Measurements from ENCODE around the gene TIMM17A. TPM values are rescaled to one million over a fixed set of nuclear protein-coding genes. Genes with fewer than 3 reads are reported as not detected.

The TIMM17A gene
- total RNA-seq, 3 donors from 2014 or later (not counting 1 experiment from before 2014, with no cell fraction given), result 48.7 to 53.9 (median 51.8) TPM

DNA sequence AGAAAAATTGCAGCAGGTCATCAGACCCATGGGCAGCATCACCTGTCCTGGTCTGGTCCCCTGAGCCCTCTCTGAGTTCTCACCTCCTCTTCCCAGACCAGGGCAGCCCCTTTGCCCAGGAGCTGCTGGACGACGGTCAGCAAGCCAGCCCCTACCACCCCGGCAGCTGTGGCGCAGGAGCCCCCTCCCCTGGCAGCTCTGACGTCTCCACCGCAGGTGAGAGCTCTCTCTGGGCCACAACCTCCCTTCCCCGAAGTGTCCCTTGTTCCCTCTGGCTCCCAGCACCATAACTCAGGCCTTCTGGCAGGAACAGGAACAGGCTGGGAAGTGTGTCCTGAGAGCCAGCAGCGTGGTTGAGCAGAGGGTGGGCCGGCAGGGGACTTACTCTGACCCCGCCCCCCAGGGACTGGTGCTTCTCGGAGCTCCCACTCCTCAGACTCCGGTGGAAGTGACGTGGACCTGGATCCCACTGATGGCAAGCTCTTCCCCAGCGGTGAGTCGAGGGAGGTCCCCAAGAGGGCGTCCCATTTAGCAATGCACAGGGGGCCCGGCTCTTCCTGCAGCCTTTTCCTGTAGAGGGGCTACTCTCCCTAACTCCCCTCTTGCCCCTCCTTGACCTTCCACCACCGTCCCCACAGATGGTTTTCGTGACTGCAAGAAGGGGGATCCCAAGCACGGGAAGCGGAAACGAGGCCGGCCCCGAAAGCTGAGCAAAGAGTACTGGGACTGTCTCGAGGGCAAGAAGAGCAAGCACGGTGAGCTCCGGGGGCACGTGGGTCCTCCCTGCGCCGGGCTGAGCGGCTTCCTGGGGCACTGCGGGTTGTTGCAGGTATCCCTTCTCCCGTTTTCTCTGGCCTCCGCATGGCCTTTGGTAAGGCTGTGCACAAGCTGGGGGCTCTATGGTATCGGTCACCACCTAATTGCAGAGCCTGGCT is 57.5 kb downstream of the TIMM17A start:
- Mint-ChIP-seq H3K27ac (no peak overlapping the region), H3K4me3 (no peak overlapping the region), H3K27me3 (ENCODE audit: low read depth in 2 of 2) (peaks cover 0 to 3% of the 10 kb centered on the region in 2 donors), H3K36me3 (no peaks in the 10 kb centered on the region), H3K4me1 (peaks cover 6 to 12% of the 10 kb centered on the region in 2 donors), H3K9me3 (no peaks in the 10 kb centered on the region)
- Histone ChIP-seq H3K27me3 (ENCODE audit: control insufficient read depth, insufficient read depth, low read length) (no peaks in the 10 kb centered on the region), H3K4me1 (ENCODE audit: control insufficient read depth, insufficient read depth, low read length) (peaks cover 4% of the 10 kb centered on the region), H3K9me3 (ENCODE audit: control insufficient read depth, insufficient read depth, low read length) (no peaks in the 10 kb centered on the region), H3K27ac (ENCODE audit: low read length) (no peak overlapping the region), H3K4me3 (ENCODE audit: low read length) (no peak overlapping the region), H3K36me3 (ENCODE audit: control insufficient read depth, insufficient read depth, low read length) (no peaks in the 10 kb centered on the region)
- DNase-seq, result no peak
- TF ChIP-seq, protein P1, sequence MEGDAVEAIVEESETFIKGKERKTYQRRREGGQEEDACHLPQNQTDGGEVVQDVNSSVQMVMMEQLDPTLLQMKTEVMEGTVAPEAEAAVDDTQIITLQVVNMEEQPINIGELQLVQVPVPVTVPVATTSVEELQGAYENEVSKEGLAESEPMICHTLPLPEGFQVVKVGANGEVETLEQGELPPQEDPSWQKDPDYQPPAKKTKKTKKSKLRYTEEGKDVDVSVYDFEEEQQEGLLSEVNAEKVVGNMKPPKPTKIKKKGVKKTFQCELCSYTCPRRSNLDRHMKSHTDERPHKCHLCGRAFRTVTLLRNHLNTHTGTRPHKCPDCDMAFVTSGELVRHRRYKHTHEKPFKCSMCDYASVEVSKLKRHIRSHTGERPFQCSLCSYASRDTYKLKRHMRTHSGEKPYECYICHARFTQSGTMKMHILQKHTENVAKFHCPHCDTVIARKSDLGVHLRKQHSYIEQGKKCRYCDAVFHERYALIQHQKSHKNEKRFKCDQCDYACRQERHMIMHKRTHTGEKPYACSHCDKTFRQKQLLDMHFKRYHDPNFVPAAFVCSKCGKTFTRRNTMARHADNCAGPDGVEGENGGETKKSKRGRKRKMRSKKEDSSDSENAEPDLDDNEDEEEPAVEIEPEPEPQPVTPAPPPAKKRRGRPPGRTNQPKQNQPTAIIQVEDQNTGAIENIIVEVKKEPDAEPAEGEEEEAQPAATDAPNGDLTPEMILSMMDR (IDR thresholded peaks at IDR 0.05), result no peak
- intact Hi-C loops (cut with micrococcal nuclease), result loop anchor here (10.0 kb wide), 1 partner anchor 122 kb away; no protein-coding TSS in a partner anchor
- ATAC-seq, result no peak
- WGBS (ENCODE audit: insufficient coverage), result 84% methylated on average over 35 of the region's 35 CpGs

DNA sequence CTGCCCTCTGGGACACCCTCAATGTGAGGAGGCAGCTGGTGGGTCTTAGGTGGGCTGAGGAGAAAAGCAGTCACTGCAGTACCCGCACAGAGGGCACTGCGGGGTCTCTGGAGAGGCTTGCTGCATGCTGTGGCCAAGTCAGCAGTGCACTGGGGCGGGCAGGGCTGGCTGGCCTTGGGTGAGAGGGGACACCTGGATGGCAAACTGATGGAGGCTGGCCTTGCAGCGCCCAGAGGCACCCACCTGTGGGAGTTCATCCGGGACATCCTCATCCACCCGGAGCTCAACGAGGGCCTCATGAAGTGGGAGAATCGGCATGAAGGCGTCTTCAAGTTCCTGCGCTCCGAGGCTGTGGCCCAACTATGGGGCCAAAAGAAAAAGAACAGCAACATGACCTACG is 58.3 kb downstream of the TIMM17A start:
- no peak overlapping the region for H3K4me3 Mint-ChIP-seq
- no peak overlapping the region for H3K27ac ChIP-seq (ENCODE audit: low read length)

DNA sequence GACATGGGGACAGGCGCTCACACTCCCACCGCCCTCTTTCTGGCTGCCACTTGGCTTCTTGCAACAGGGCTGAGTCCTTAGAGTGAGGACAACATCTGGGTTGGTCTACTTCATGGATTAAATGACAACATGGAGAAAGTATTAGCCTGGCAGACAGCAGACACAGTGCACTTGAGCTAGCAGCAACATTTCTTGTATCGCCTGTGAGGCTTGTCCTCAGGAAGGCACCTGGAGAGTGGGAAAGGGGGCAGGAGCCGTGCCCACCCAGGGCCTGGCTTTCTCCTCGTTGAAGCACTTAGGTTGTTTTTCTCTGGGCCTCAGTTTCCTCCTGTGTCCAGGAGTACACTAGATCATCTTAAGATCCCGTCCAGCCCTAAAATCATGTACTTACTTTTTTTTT is 58.8 kb downstream of the TIMM17A start:
- 91% methylated on average over 6 of the region's 6 CpGs for WGBS (ENCODE audit: insufficient coverage)
- H3K4me3 ChIP-seq (ENCODE audit: low read length), result no peak overlapping the region
- peaks cover 0 to 3% of the 10 kb centered on the region in 2 donors for H3K27me3 Mint-ChIP-seq (ENCODE audit: low read depth in 2 of 2)

More for the DNA sequence above, 58.3 kb downstream of the TIMM17A start:
- H3K4me1 Mint-ChIP-seq, result peaks cover 6 to 17% of the 10 kb centered on the region in 2 donors
- no peaks in the 10 kb centered on the region for H3K9me3 ChIP-seq (ENCODE audit: control insufficient read depth, insufficient read depth, low read length)
- H3K36me3 Mint-ChIP-seq, result no peaks in the 10 kb centered on the region
- H3K36me3 ChIP-seq (ENCODE audit: control insufficient read depth, insufficient read depth, low read length), result no peaks in the 10 kb centered on the region
- H3K9me3 Mint-ChIP-seq, result no peaks in the 10 kb centered on the region
- intact Hi-C loops (cut with micrococcal nuclease), result loop anchor here (10.0 kb wide), 1 partner anchor 121 kb away; no protein-coding TSS in a partner anchor
- no peak overlapping the region for H3K27ac Mint-ChIP-seq
- 93% methylated on average over 12 of the region's 12 CpGs for WGBS (ENCODE audit: insufficient coverage)
- DNase-seq (no peak), ATAC-seq (no peak)
- H3K4me1 ChIP-seq (ENCODE audit: control insufficient read depth, insufficient read depth, low read length), result peaks cover 7% of the 10 kb centered on the region
- H3K27me3 ChIP-seq (ENCODE audit: control insufficient read depth, insufficient read depth, low read length), result no peaks in the 10 kb centered on the region
- H3K4me3 ChIP-seq (ENCODE audit: low read length), result no peak overlapping the region
- H3K27me3 Mint-ChIP-seq (ENCODE audit: low read depth in 2 of 2), result peaks cover 0 to 3% of the 10 kb centered on the region in 2 donors
- TF ChIP-seq, protein P1 (IDR thresholded peaks at IDR 0.05), result no peak

More for the DNA sequence above, 58.8 kb downstream of the TIMM17A start:
- Mint-ChIP-seq H3K27ac (no peak overlapping the region), H3K36me3 (no peaks in the 10 kb centered on the region), H3K4me1 (peaks cover 6 to 21% of the 10 kb centered on the region in 2 donors), H3K9me3 (no peaks in the 10 kb centered on the region), H3K4me3 (no peak overlapping the region)
- no peaks in the 10 kb centered on the region for H3K27me3 ChIP-seq (ENCODE audit: control insufficient read depth, insufficient read depth, low read length)
- H3K9me3 ChIP-seq (ENCODE audit: control insufficient read depth, insufficient read depth, low read length), result no peaks in the 10 kb centered on the region
- H3K4me1 ChIP-seq (ENCODE audit: control insufficient read depth, insufficient read depth, low read length), result peaks cover 11% of the 10 kb centered on the region
- no peak for DNase-seq
- no peaks in the 10 kb centered on the region for H3K36me3 ChIP-seq (ENCODE audit: control insufficient read depth, insufficient read depth, low read length)
- TF ChIP-seq, protein P1 (IDR thresholded peaks at IDR 0.05), result no peak
- intact Hi-C loops (cut with micrococcal nuclease), result loop anchor here (10.0 kb wide), 1 partner anchor 121 kb away; no protein-coding TSS in a partner anchor
- ATAC-seq, result no peak
- no peak overlapping the region for H3K27ac ChIP-seq (ENCODE audit: low read length)

Measured in natural killer cell (primary cell).